GM12878 (cell line): Measurements from ENCODE around the gene CFAP157. TPM values are rescaled to one million over a fixed set of nuclear protein-coding genes. Genes with fewer than 3 reads are reported as not detected.

Experiments
- ATAC-seq: fragments of 200-7000 bp; cut with Tn5 transposase; 3 replicates; pipeline ENCODE4 v1.9.1; 2020; ENCODE audit warnings: mild to moderate bottlenecking, moderate library complexity
- BruUV-seq: library from RNA; stranded (reverse); fragments of 400-500 nt; replicated peaks from 2 replicates; lab custom pipeline; 2021; lab: Mats Ljungman, UMichigan
- CTCF ChIA-PET: fragments of 300-600 bp; sonication (Branson Sonifier 250); formaldehyde crosslinking; extraction: SDS; loops from one replicate; lab custom pipeline; 2021; ENCODE audit warnings: inconsistent platforms; lab: Yijun Ruan, JAX
- POLR2A ChIA-PET: fragments of 350-600 bp; formaldehyde crosslinking; extraction: SDS; loops from one replicate; lab custom pipeline; 2021; ENCODE audit warnings: inconsistent platforms; lab: Charles Lee
- RAD21 ChIA-PET: fragments of 300-600 bp; sonication (Branson Sonifier 250); formaldehyde crosslinking; loops from one replicate; lab custom pipeline; 2023; ENCODE audit warnings: antibody characterized with exemption; ENCODE audit not compliant: unreplicated experiment; lab: Charles Lee
- SMC1A ChIA-PET: fragments of 300-600 bp; sonication (Branson Sonifier 250); formaldehyde crosslinking; loops from one replicate; lab custom pipeline; 2023; ENCODE audit not compliant: unreplicated experiment, uncharacterized antibody; lab: Charles Lee
- DNase-seq: peaks from one replicate; pipeline ENCODE4 v3.0.0-alpha.2; 2011; ENCODE audit warnings: low read depth, low spot score
- FAIRE-seq: peaks from 3 replicates; lab custom pipeline; 2011; peaks lifted over from hg19 to GRCh38; lab: Jason Lieb, UNC
- H2AFZ ChIP-seq: 2 replicates; pipeline ENCODE4 v1.6.0; 2011; ENCODE audit warnings: low read depth, low read length, control low read depth; ENCODE audit not compliant: control insufficient read depth
- H3K27ac ChIP-seq: 2 replicates; pipeline ENCODE4 v1.5.1; 2011; ENCODE audit warnings: control low read depth; ENCODE audit not compliant: control insufficient read depth, insufficient read depth
- H3K27me3 ChIP-seq, 2 experiments: replicated peaks in 1 of 2; 2 replicates each; pipeline versions ENCODE4 v1.6.0 to v1.6.1; 2011; ENCODE audit warnings: low read length in 1 of 2; ENCODE audit not compliant: control insufficient read depth in 2 of 2, insufficient read depth in 2 of 2
- H3K36me3 ChIP-seq, 2 experiments: 2 replicates each; pipeline ENCODE4 v1.5.1; 2011; ENCODE audit warnings: low read length in 1 of 2; ENCODE audit not compliant: control insufficient read depth in 2 of 2, insufficient read depth in 2 of 2
- H3K4me1 ChIP-seq: 2 replicates; pipeline ENCODE4 v1.6.1; 2011; ENCODE audit warnings: mild to moderate bottlenecking, low read length, moderate library complexity, mixed read lengths; ENCODE audit not compliant: control insufficient read depth, insufficient read depth
- H3K4me2 ChIP-seq: 2 replicates; pipeline ENCODE4 v1.6.0; 2011; ENCODE audit warnings: control low read depth; ENCODE audit not compliant: control insufficient read depth, insufficient read depth
- H3K4me3 ChIP-seq: fragments of 200-600 bp; sonication (generic); 2 replicates; pipeline ENCODE4 v1.5.1; 2016
- H3K79me2 ChIP-seq: 2 replicates; pipeline ENCODE4 v1.6.0; 2011; ENCODE audit warnings: low read length; ENCODE audit not compliant: control insufficient read depth, insufficient read depth
- H3K9ac ChIP-seq: 2 replicates; pipeline ENCODE4 v1.8.0; 2011; ENCODE audit warnings: low read length, control low read depth, mixed read lengths; ENCODE audit not compliant: control insufficient read depth, insufficient read depth
- H3K9me3 ChIP-seq: replicated peaks from 3 replicates; pipeline ENCODE4 v1.5.1; 2011; ENCODE audit warnings: mild to moderate bottlenecking, low read length; ENCODE audit not compliant: control insufficient read depth, insufficient read depth
- H4K20me1 ChIP-seq: 2 replicates; pipeline ENCODE4 v1.6.0; 2011; ENCODE audit not compliant: control insufficient read depth, insufficient read depth
- HDGF ChIP-seq: fragments of 450-650 bp; IDR thresholded peaks from 2 replicates; pipeline ENCODE4 v1.6.1; 2016; ENCODE audit warnings: antibody characterized with exemption
- NFYA ChIP-seq: IDR thresholded peaks from 2 replicates; pipeline ENCODE4 v1.6.1; 2011; ENCODE audit warnings: low read depth, mild to moderate bottlenecking, low read length, improper control_type of control experiment, borderline replicate concordance
- NR2C2 ChIP-seq: IDR thresholded peaks from 2 replicates; pipeline ENCODE4 v1.6.1; 2011; ENCODE audit warnings: borderline replicate concordance, low read depth; ENCODE audit not compliant: control insufficient read depth, insufficient read length
- NRF1 ChIP-seq: conservative IDR thresholded peaks from 2 replicates; pipeline ENCODE4 v1.6.1; 2011; ENCODE audit warnings: mild to moderate bottlenecking, low read depth, low read length, improper control_type of control experiment
- RELA ChIP-seq: fragments of 450-650 bp; IDR thresholded peaks from 2 replicates; pipeline ENCODE4 v1.8.0; 2014; ENCODE audit warnings: borderline replicate concordance; ENCODE audit not compliant: partially characterized antibody
- YBX1 ChIP-seq: fragments of 450-650 bp; IDR thresholded peaks from 2 replicates; pipeline ENCODE4 v1.6.1; 2016; ENCODE audit warnings: antibody characterized with exemption
- YY1 ChIP-seq: IDR thresholded peaks from 2 replicates; pipeline ENCODE4 v1.6.1; 2011; ENCODE audit warnings: low read depth, mild to moderate bottlenecking, low read length
- ZNF592 ChIP-seq: fragments of 450-650 bp; IDR thresholded peaks from 2 replicates; pipeline ENCODE4 v1.6.1; 2017; ENCODE audit warnings: mild to moderate bottlenecking, moderate library complexity
- WGBS: methylation state at CpG from one replicate; pipeline ENCODE4 v1.1.6; 2016; ENCODE audit warnings: low lambda C conversion rate; ENCODE audit not compliant: insufficient replicate concordance, insufficient coverage; ENCODE audit errors: missing lambda C conversion rate; 5-methylcytosine and 5-hydroxymethylcytosine counted together
- in situ Hi-C: fragments of 300-500 bp; cut with MboI; formaldehyde crosslinking; loops from 9 replicates; pipeline ENCODE4 v1.14.3; 2018; ENCODE audit warnings: mixed read lengths
- intact Hi-C: fragments of 100-400 bp; cut with micrococcal nuclease; formaldehyde crosslinking; loops from one replicate; pipeline ENCODE4 v1.14.2; 2022; ENCODE audit not compliant: unreplicated experiment
- polyA plus RNA-seq, 11 experiments: library from polyadenylated mRNA; depleted of rRNA in 4 of 11; unstranded in 6 of 11; stranded (reverse) in 5 of 11; fragments of >200 nt; fragmentation: Nextera tagmentation in 4 of 11; fragmentation: Illumina TruSeq in 1 of 11; extraction: Ambion mirVana in 4 of 11; extraction: Trizol in 1 of 11; gene quantifications; 1 replicate in 1 of 11; 2 replicates in 10 of 11; pipeline versions ENCODE4 v1.2.1 to v1.2.3, GENCODE V29; 2011 to 2016; ENCODE audit warnings: inconsistent platforms in 2 of 11, missing spikeins in 2 of 11, low read depth in 1 of 11
- total RNA-seq, 4 experiments: library from RNA; depleted of rRNA in 3 of 4; stranded (reverse); fragments of >200 nt in 3 of 4; fragmentation: Illumina TruSeq in 1 of 4; extraction: Trizol in 1 of 4; gene quantifications; 2 replicates each; pipeline versions ENCODE4 v1.2.1 to v1.2.3, GENCODE V29; 2013 to 2021

Gene CFAP157
- total and polyA plus RNA-seq, 10 of the 15 experiments (the other 5 are each of a cell fraction or from before 2014, with no cell fraction given): 0.08 to 0.72 TPM; not detected in 8

- TF ChIP-seq RELA: no peak
- TF ChIP-seq ZNF592: no peak
- no peak for TF ChIP-seq YBX1
- no peak for TF ChIP-seq YY1
- no peak for TF ChIP-seq NR2C2
- no peak for TF ChIP-seq NFYA
- TF ChIP-seq NRF1: no peak
- no peak for TF ChIP-seq HDGF
- no peaks in the 10 kb centered on the region for H3K36me3 ChIP-seq
- no peak for FAIRE-seq
- no peaks in the 10 kb centered on the region for H3K9me3 ChIP-seq
- H3K27me3 ChIP-seq: no peaks in the 10 kb centered on the region
- CTCF ChIA-PET: interaction anchor here (0.6 to 1.1 kb wide), 2 partner anchors 25 to 149 kb away, joined by 3 read pairs; no protein-coding TSS in a partner anchor
- no peak overlapping the region for H3K4me2 ChIP-seq
- no TSS peak for BruUV-seq
- H3K4me3 ChIP-seq: no peak overlapping the region
- POLR2A ChIA-PET: interaction anchor here (0.6 kb wide), 1 partner anchor 1090 kb away, joined by 3 read pairs; no protein-coding TSS in a partner anchor
- no peaks in the 10 kb centered on the region for H4K20me1 ChIP-seq
- RAD21 ChIA-PET: no interaction called here
- no peak for ATAC-seq
- WGBS: 55% methylated on average over 12 of the region's 12 CpGs
- in situ Hi-C loops: no loop called here
- H3K79me2 ChIP-seq: no peaks in the 10 kb centered on the region
- H3K27ac ChIP-seq: no peak overlapping the region
- SMC1A ChIA-PET: interaction anchor here (1.1 kb wide), 1 partner anchor 15 kb away, joined by 3 read pairs; the partner anchor contains the start of gene TOR2A
- no peak for DNase-seq
- peaks cover 3% of the 10 kb centered on the region; the same call in 1 of the 2 replicates for H3K4me1 ChIP-seq
- intact Hi-C loops: no loop called here
- H3K9ac ChIP-seq: no peak overlapping the region
- no peak overlapping the region for H2AFZ ChIP-seq
Measured at GRCh38 chr9:127720031-127720864, 13.5 kb downstream of the CFAP157 start.
